AG09319 (cell line): ENCODE measurements around the gene LILRA1.
"Not testable (repeated sequence)": the region's sequence is repeated elsewhere in the genome, so short reads cannot be mapped to it uniquely, and the experiment has no call there.

Experiments
- DNase-seq: peaks from one replicate; pipeline ENCODE4 v3.0.0-alpha.2; 2010; ENCODE audit warnings: low read depth; ENCODE audit errors: extremely low read depth
- CTCF ChIP-seq: IDR thresholded peaks from 2 replicates; pipeline ENCODE4 v1.5.1; 2011; ENCODE audit warnings: low read depth, mild to moderate bottlenecking, inconsistent platforms, low read length, moderate library complexity

LILRA1 gene

GRCh38 chr19:54556194-54556593, 37.2 kb upstream of the LILRA1 start:
- DNase-seq, result no peak
- no peak for TF ChIP-seq CTCF

- TF ChIP-seq CTCF, result no peak
- DNase-seq, result no peak
Measured at GRCh38 chr19:54558339-54558738, 35.1 kb upstream of the LILRA1 start.

- no peak for TF ChIP-seq CTCF
Measured at GRCh38 chr19:54560881-54561385, 32.5 kb upstream of the LILRA1 start.

GRCh38 chr19:54561840-54562239, 31.6 kb upstream of the LILRA1 start:
- no peak for TF ChIP-seq CTCF
- DNase-seq, result no peak

More at GRCh38 chr19:54560881-54561385, 32.5 kb upstream of the LILRA1 start:
- DNase-seq, result no peak

- DNase-seq, result not testable (repeated sequence)
Measured at GRCh38 chr19:54563206-54563605, 30.2 kb upstream of the LILRA1 start.

- no peak for DNase-seq
- no peak for TF ChIP-seq CTCF
Measured at GRCh38 chr19:54570316-54570715, 23.1 kb upstream of the LILRA1 start.

- not testable (repeated sequence) for DNase-seq
Measured at GRCh38 chr19:54571715-54572615, 21.5 kb upstream of the LILRA1 start.

- no peak for TF ChIP-seq CTCF
Measured at GRCh38 chr19:54572696-54573311, 20.6 kb upstream of the LILRA1 start.

More at GRCh38 chr19:54572696-54573311, 20.6 kb upstream of the LILRA1 start:
- no peak for DNase-seq
